Measurements from ENCODE around the gene SLC1A3. TPM values are rescaled to one million over a fixed set of nuclear protein-coding genes. Genes with fewer than 3 reads are reported as not detected.
"Not testable (repeated sequence)": the region's sequence is repeated elsewhere in the genome, so short reads cannot be mapped to it uniquely, and the experiment has no call there.

Gene SLC1A3
- 24.2 TPM for total RNA-seq

DNA sequence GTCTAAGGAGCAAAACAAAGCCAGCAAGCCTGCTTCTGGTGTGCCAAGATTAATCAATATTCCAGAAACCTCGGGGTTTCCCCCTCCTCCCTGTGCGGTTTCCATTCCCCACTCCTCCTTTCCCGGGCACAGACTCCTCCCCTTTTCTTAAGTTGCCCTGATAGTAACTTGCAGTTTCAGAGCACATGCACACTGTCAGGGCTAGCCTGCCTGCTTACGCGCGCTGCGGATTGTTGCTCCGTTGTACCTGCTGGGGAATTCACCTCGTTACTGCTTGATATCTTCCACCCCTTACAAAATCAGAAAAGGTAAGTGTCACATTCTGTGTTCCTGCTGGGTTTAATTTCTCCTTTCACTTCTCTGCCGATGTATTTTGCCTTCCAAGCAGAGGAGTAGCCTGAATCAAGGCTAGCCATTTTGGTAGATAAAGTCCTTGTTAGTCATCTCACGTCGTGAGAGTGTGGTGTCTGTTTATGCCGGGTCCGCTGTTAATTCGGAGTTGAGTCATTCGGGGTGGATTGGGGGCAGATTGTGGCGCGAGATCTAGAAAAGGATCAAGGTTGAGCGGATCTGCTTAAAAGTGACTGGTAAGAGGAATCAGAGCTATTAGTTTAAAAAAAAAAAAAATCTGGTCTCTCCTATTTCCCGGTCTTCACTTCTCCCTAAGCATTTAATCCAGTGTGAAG is at the start of gene SLC1A3:
SLC1A3 (plus strand) TSS at position 179 of the 686 bp plus-strand sequence. CDS start 1,818 bp downstream, outside the sequence.
- peak; percentile 84 for DNase-seq

DNA sequence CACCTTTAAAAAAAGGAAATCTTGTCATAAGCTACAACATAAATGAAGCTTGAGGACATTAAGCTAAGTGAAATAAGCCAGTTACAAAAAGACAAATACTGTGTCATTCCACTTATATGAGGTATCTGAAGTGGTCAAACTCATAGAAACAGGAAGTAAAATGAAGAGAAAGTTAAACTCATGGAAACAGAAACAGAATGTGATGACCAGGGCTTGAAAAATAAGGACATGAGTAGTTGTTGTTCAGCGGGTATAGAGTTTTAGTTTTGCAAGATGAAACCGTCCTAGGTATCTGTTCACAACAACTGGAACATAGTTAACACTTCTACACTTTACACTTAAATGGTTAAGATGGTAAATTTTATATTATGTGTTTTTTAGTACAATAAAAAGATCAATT is 47.8 kb upstream of the SLC1A3 start:
- no peak for DNase-seq

DNA sequence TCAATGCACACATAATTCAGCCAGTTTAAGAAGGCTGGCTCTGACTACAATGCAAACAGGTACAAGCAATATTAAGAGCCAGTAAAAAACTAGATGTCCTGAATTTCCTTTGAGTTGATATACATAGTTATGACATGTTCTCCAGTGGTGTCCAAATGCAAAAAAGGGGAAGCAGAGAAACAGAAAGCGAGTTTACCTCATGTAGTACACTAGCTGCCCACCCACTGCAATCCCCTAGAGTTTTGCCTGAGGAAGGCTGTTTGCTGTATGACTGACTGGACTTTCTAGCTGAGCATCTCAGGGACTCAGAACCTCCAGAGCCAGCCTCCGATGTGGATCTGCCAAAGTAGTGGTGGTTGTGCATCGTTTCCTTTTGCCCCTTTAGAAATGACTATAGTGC is 44.8 kb upstream of the SLC1A3 start:
- no peak for DNase-seq

DNA sequence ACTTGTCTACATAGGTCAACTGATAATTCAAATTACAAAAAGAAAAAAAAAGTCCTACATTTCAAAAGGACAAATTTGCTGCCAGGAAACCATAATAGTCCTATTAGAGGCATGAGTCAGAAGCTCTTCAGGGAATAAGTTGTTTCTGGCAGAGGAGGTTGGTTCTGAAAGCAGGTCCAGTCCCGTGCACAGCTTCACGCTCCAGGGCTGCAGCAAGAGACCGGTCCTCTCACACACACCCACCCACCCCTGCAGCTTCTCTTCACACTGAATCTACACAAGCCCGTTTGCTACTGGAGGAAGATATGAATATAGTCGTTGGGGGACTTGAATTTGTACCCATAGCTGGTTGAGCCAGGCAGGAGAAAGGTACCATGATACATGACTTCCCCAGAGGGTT is 36.9 kb upstream of the SLC1A3 start:
- DNase-seq, result no peak

DNA sequence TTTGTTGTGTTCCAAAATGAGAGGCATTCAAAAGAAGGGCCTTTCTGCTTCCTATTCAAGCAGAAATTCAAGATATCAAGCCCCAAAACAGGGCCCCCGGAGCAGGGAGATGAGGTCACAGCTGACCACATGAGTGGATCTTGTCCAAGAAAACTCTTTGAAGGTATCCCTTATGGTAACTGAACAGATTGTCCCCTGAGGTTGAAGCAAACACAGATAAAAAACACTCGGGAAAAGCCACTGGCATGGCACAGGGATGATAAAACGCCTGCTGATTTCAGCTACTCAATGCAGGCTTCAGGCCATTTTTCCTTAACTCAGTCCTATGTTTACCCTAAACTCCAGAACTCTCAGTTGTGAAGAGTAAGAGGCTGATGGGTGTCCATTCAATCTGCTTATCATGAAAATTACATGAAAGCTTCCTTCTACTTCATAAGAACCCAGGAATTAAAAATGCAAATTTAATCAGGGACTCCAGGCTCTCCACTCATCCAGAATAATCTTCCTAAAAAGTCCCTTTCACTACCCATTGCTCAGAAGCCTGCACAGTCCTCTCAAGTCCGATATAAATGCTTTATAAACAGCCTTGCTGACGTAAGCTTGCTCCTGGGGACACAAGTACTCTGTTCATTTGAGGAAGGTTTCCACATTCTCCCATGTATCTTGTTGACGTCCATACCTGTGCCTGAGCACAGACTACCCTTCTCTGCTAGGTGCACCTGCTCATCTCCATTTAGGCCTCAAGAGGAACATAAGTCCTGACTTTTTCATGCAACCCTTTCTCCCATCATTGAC is 35.9 kb upstream of the SLC1A3 start:
- peak; percentile 61 for DNase-seq

DNA sequence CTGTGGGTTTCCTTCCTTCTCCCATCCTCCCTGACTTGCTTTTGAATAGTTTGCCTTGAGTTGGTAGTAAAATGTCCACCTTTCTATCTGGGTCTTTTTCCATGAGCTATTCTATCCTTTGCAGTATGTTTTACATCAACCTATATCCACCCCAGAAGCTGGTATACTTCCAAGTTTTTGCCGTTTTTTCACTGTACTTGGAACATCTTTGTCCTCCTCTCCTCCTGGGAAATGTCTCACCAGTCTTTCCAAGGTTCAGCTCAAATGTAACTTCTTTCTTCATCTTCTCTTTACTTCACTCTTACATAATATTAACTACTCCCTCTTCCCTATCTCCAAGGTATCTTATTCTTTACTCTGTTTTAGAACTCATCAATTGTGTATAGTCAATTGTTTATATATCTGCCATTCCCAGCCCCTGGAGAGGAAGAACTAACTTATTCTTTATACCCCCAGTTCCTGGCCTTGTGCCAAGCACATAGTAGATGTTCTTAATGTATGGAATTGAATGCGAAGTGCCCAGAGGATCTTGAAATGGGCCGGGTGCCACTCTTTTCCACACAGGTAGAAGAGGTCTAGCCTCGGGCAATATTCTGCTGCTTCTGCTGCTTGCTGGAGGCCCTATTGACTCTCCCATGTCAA is 34.9 kb upstream of the SLC1A3 start:
- peak; percentile 25 for DNase-seq

DNA sequence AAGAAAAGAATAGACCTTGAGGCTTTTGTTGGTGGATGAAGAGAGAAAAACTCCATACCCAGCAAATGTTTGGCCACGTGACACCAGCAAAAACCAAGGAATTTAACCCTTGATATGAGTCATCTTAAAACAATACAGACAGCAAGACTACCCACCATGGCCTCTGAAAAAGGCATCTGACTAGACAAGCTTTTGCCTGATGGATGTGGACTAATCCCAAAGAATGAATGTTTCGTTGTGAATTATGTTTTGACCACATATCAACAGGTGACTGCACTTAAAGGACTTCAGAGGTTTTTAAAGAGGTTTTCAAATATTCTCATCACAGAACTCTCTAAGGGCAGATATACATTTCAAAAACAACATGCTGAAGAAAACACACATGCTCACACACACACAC is 33.0 kb upstream of the SLC1A3 start:
- DNase-seq, result no peak

DNA sequence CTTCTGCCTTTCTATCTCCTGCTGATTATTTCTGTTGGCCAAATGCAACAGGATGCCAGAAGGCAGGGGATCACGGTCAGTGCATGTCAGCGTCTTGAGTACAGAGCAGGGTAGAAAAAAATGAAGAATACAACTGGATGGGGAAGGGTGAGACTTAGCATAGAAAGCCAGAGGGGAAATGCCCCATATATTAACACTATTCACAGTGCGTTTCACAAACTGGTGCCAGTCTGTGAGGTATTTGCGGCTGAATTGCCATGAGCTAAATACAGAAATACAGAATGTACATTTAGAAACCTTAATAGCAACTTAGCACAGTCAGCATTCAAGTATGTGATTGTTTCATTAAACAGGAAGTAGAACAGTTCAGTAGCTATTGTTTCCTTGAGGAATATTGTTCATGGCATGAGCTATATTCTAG is 31.0 kb upstream of the SLC1A3 start:
- no peak for DNase-seq

DNA sequence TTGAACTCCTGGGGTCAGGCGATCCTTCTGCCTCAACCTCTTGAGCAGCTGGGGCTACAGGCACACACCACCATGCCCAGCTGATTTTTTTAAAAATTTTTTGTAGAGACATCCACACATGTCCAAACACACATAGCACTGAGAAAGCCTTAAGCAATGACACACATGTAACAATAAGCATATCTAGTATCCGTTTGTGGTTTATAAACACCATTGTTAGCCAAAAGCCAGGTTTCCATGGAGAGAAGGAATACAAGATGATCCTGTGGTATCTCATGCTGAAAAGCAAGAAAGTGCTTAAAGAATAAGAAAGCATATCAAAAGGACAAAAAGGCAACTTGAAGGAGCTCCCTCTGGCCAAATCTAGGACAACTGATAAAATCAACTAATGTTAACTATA is 29.7 kb upstream of the SLC1A3 start:
- no peak for DNase-seq

DNA sequence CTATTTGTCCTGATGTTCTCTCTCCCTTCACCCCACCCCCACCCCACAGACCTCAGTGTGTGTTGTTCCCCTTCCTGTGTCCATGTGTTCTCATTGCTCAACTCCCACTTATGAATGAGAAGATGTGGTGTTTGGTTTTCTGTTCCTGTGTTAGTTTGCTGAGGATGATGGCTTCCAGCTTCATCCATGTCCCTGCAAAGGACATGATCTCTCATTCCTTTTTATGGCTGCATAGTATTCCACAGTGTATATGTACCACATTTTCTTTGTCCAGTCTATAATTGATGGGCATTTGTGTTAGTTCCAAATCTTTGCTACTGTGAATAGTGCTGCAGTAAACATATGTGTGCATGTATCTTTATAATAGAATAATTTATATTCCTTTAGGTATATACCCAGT is 26.5 kb upstream of the SLC1A3 start:
- DNase-seq, result not testable (repeated sequence)

DNA sequence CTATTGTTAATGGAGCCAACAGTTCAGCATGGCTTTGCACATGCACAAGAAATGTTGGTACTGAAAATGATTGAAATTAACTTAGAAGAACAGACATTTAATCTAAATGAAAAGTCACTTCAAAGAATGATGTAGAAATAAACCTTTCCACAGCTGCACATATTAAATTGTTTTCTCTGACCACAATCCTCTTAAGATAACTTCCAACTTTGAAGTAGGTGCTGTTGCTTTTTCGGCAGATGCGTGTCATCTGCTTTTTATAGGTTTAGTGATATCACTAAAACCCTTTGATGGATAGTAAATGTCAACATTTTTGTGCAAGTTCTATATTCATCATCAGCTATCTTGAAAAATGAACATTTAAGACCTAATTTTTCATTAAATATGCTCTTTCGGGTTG is 25.3 kb upstream of the SLC1A3 start:
- no peak for DNase-seq

DNA sequence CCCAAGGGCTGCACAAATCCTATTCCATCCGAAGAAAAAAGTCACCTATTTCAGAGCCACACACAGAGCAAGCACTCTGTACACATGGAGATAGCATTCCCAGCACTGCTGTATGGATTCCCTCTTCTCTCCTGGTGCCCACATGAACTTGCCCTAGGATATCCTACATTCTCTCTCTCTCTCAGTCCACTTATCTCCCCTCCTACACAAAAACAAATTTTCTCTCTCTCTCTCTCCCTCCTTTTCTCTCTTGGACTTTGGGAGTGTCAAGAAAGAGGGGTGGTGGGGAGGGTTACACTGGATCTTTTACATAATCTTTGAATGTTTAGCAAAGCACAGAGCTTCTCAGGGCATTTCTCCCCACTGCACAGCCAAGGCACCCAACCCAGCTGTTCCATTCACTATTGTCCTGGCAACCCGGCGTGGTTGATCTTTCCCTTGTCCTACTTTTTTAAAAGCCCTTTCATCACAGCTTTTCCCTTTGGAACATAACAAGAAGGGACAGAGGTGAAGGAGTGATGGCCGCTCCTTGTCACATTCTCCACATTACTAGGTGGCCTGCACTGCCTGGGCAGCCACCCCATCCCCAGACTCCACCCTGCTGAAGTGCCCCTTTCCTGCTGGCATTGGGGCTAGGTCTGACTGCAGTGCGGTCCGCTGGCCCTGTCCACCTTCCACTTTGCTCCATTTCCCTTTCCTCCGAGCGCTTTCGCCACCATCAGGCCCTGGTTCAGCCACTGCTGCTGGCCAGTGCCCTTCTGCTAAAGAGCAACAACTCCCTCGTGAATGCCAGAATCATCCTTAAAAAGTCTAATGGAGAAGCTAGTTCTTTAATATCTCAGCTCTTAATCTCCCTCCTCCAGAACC is 22.2 kb upstream of the SLC1A3 start:
- DNase-seq, result no peak

DNA sequence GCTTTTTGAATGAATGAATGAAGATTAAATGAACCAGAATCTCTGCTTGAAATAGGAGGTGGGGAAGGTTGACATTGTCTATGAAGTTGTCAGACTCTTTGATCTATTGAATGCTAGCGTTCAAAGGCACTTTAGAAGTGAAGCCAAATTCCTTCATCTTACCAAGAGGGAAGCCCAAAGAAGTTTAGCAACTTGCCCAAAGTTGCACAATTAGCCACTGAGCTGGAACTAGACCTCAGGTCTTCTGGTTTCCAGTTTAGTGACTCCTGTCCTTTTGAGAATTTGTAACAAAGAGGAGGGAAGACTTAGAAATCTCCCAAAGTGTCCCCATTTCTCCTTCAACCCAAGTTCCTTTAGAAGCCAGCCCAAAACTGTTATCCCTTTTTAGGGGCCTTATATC is 20.7 kb upstream of the SLC1A3 start:
- no peak for DNase-seq

DNA sequence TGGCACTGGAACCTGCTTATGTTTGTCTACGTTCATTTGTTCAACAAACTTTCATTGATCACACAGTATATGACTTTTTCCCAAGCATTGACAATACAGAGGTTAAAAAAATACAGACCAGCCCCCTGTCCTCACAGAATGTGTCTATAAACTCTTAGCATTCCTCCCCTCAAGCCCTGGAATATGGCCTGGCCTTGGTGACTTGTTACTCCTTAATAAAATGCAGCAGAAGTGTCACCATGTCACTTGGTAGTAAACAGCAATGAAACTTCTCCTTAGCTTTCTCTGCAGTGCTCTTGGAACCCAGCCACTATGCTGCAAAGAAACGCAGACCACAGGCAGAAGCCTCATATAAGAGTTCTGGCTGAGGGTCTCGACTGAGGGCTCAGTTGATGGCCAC is 19.1 kb upstream of the SLC1A3 start:
- no peak for DNase-seq

DNA sequence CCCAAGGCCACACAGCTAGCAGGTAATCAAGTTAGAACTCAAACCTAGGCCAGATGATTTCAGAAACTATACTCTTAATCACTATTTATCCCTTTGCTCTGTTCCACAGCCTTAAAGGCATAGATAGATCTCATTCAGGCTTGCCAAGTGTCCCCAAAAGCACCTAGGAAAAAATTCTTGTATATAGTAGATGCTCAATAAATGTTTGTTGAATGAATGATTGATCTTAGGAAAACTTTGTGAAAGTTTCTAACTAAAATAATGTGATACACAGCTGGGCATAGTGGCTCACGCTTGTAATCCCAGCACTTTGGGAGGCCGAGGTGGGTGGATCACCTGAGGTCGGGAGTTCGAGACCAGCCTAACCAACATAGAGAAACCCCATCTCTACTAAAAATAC is 16.7 kb upstream of the SLC1A3 start:
- DNase-seq, result not testable (repeated sequence)

DNA sequence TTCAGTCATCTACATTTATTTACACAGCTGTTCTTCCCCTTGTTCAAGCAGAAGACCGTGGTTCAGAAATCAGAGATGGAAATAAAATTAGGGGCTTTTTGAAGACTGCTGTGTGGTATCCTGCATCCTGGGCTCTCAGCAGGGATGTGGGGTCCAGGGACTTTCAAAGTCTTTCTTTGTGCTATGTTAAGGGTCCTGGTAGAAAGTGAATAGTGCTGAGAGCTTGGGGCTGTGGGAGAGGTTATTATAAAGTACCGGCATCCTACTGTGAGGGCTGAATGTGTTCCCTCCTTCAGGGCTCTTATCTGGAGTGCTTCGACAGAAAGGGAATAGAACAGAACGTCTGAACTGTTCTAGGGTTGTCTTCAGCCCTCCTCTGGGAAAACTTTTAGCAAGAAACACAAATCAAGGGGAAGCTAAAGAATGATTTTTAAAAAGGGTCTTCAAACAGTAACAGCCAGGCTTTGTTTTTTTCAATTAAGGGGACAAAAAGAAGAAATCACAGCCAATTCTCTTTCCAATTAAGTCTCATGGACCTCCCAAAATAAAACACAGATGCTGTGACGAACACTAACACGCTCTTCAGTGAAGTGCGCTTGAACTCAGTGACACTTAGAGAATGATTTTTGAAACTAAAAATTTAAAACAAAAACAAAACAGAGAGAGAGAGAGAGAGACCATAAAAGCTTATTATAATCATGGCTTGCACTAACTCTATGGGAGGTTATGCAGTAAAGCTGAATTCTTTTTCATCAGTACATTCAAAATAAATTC is 15.7 kb upstream of the SLC1A3 start:
- DNase-seq, result no peak

DNA sequence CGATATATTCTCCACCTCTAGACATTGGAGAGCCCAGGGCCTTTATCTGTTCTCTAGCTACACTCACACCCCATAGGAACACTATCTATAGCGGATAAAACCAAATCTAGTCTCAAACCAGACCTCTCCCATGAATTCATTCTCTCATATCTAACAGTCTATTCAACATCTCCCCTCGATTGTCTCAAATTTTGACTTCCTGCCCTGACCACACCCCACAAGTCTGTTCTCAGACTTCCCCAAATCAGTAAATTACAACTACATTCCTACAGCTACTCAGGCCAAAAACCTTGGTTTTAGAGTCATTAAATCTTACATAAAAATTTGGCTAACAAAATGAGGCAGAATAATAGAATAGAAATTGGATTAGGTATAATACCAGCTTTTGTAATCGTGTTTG is 12.5 kb upstream of the SLC1A3 start:
- no peak for DNase-seq

DNA sequence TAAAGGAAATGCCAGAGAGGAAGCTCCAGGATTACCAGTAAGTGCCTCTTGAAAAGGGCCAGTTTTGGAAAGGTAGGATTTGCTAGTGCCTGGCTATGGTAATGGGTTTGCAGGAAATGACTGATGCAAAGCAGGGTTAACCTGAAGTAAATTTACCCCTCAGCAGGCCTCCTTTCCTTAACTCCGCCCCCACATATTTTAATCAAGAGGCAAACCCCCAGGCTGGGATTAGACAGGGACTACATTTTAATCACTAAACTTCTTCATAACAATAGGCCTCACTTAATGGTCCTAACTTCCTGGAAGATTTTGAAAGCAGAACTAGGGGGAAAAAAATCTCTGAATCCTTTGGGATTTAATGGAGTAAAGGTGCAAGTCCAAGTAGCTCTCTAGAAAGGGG is 10.2 kb upstream of the SLC1A3 start:
- no peak for DNase-seq

DNA sequence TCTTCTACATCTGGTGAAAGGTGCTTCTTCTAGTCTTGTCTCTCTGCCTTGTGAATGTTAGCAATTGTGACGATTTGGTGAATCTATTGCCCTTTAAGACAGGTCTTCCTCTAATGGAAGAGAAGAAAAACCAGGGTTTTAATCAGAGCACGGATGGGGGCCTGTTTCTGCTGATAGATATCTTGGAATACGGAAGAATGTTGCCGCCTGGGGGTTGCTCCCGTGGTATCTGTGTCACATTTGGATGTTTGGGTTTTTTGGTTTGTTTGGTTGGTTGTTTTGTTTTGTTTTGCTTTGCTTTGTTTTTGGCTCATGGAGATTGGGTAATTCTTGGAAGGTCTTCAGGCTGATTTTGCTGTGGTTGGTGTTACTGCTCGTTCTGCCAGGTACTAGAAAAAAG is 9.7 kb upstream of the SLC1A3 start:
- no peak for DNase-seq

DNA sequence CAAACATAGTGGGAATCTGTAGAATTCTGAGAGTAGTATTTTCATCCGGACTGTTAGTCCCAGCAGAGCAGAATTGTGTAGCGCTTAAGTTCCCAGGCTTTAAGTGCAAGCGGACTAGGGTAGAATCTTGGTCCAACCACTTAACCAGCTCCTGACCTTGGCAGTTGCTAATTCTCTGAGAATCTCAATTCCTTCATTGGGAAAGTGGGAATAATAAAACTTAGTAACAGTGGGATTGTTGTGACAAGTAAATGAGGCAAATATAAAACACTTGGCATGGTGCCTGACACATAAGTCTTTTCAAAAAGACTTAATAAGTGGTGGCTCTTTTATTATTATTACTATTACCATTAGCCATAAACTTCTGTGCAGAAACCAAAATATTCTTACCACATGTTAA is 8.4 kb upstream of the SLC1A3 start:
- DNase-seq, result no peak

DNA sequence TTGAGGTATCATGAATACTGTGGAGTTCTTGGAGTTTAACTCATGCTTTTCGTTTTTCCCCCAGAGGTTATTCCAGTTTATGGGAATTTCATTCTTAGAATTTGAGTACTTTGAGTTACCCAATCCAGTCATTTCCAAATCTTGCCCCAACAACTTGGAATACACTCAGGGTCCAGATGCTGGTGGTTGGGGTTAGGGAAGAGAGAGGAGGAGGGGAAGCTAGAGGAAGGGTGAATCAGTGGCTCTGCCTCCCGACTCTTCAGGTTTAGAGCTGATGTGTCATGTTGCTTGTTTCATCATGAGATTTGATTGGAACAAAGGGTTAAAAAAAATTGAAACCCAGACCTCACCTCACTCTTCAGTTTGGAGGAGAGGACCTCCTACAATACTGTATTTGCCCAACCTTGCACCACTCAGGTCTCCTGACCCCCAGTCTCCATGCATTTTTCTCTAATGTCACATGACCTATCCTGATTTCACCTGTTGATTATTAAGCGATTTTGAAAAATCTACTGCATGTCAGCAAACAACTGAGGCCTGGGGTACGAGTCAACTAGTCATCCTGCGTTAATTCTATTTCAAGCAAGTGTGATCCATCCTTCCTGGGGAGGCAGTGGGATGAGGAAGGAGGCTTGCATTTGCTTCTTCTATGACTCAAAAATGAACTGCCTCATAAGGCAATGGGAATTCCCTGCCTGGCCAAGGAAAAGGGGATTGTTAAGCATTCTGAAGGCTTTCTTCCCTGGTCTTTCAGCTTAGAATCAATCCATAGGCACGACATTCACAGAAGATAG is 6.2 kb upstream of the SLC1A3 start:
- no peak for DNase-seq

Data from tongue (tissue), 2 donors.